ENCODE results near the gene MAPK7.

DNA sequence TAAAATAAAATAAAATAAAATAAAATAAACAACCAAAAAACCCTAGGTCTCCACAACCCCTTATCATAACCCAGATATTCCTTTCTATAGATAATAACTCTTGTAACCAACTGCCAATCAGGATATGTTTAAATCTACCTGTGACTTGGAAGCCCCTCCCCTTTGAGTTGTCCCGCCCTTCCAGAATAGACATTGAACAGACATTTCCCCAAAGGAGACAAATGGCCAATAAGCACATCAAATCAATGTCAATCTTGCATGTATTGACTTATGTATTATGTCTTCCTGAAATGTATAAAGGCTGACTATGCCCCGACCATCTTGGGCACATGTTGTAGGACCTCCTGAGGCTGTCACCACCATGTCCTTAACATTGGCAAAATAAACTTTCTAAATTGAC lies 1.5 kb upstream of the MAPK7 start:
- no peak for TF ChIP-seq POLR2A (IDR thresholded peaks at IDR 0.05; ENCODE audit: low read depth, low read length)
- TF ChIP-seq, protein P1, sequence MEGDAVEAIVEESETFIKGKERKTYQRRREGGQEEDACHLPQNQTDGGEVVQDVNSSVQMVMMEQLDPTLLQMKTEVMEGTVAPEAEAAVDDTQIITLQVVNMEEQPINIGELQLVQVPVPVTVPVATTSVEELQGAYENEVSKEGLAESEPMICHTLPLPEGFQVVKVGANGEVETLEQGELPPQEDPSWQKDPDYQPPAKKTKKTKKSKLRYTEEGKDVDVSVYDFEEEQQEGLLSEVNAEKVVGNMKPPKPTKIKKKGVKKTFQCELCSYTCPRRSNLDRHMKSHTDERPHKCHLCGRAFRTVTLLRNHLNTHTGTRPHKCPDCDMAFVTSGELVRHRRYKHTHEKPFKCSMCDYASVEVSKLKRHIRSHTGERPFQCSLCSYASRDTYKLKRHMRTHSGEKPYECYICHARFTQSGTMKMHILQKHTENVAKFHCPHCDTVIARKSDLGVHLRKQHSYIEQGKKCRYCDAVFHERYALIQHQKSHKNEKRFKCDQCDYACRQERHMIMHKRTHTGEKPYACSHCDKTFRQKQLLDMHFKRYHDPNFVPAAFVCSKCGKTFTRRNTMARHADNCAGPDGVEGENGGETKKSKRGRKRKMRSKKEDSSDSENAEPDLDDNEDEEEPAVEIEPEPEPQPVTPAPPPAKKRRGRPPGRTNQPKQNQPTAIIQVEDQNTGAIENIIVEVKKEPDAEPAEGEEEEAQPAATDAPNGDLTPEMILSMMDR (conservative IDR thresholded peaks at IDR 0.05; ENCODE audit: low read depth, low read length) = no peak
- TF ChIP-seq, protein P2, sequence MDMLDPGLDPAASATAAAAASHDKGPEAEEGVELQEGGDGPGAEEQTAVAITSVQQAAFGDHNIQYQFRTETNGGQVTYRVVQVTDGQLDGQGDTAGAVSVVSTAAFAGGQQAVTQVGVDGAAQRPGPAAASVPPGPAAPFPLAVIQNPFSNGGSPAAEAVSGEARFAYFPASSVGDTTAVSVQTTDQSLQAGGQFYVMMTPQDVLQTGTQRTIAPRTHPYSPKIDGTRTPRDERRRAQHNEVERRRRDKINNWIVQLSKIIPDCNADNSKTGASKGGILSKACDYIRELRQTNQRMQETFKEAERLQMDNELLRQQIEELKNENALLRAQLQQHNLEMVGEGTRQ (IDR thresholded peaks at IDR 0.05; ENCODE audit: low read depth, low read length) = no peak

Measured in IMR-90 (cell line).